SK-N-SH (cell line): Measurements from ENCODE around the gene GSDMA. TPM values are rescaled to one million over a fixed set of nuclear protein-coding genes. Genes with fewer than 3 reads are reported as not detected.

Source experiments
- CTCF ChIA-PET: fragments of 300-600, 350-600 bp; formaldehyde crosslinking; extraction: SDS; loops from one replicate; lab custom pipeline; 2021; lab: Yijun Ruan, JAX
- POLR2A ChIA-PET: fragments of 350-600 bp; sonication (Branson Sonifier 250); formaldehyde crosslinking; extraction: SDS; loops from one replicate; lab custom pipeline; 2020; ENCODE audit warnings: antibody characterized with exemption, inconsistent platforms; lab: Yijun Ruan, JAX
- DNase-seq: peaks from one replicate; pipeline ENCODE4 v3.0.0; 2012
- H2AFZ ChIP-seq: fragments of 200-600 bp; sonication (generic); 2 replicates; pipeline ENCODE4 v1.8.1; 2016; ENCODE audit warnings: antibody characterized with exemption, mild to moderate bottlenecking, low read depth
- H3F3A ChIP-seq: fragments of 200-600 bp; sonication (generic); replicated peaks from 2 replicates; pipeline ENCODE3; 2016; ENCODE audit warnings: antibody characterized with exemption, mild to moderate bottlenecking; ENCODE audit not compliant: insufficient read depth
- H3K27ac ChIP-seq, 2 experiments: fragments of 200-500 bp in 1 of 2; fragments of 200-600 bp in 1 of 2; sonication (Bioruptor generic) in 1 of 2; sonication (generic), shearing (Covaris generic) in 1 of 2; 2 replicates each; pipeline versions ENCODE4 v1.5.1 to v1.6.1; 2014 to 2016; ENCODE audit warnings: low read depth in 2 of 2, inconsistent platforms in 1 of 2, low read length in 1 of 2, mild to moderate bottlenecking in 1 of 2, mixed read lengths in 1 of 2
- H3K27me3 ChIP-seq: fragments of 200-600 bp; sonication (generic), shearing (Covaris generic); 2 replicates; pipeline ENCODE4 v1.6.1; 2016; ENCODE audit warnings: mixed run types; ENCODE audit not compliant: insufficient read depth
- H3K36me3 ChIP-seq, 2 experiments: fragments of 200-500 bp in 1 of 2; fragments of 200-600 bp in 1 of 2; sonication (Bioruptor generic) in 1 of 2; sonication (generic) in 1 of 2; replicated peaks in 1 of 2; 2 replicates each; pipeline versions ENCODE3 to v1.5.1; 2014 to 2016; ENCODE audit warnings: low read length in 1 of 2, mild to moderate bottlenecking in 1 of 2; ENCODE audit not compliant: insufficient read depth in 2 of 2, control insufficient read depth in 1 of 2
- H3K4me1 ChIP-seq, 2 experiments: fragments of 200-500 bp in 1 of 2; fragments of 200-600 bp in 1 of 2; sonication (Bioruptor generic) in 1 of 2; sonication (generic), shearing (Covaris generic) in 1 of 2; 2 replicates each; pipeline versions ENCODE4 v1.5.1 to v1.6.1; 2014 to 2016; ENCODE audit warnings: low read depth in 1 of 2, low read length in 1 of 2, mixed run types in 1 of 2; ENCODE audit not compliant: insufficient read depth in 2 of 2, control insufficient read depth in 1 of 2
- H3K4me2 ChIP-seq: fragments of 200-600 bp; sonication (generic), shearing (Covaris generic); 2 replicates; pipeline ENCODE4 v1.6.1; 2017; ENCODE audit warnings: mixed run types
- H3K4me3 ChIP-seq, 2 experiments: fragments of 200-500 bp in 1 of 2; fragments of 200-600 bp in 1 of 2; sonication (Bioruptor generic) in 1 of 2; sonication (generic), shearing (Covaris generic) in 1 of 2; 2 replicates each; pipeline versions ENCODE4 v1.5.1 to v1.8.1; 2014 to 2016; ENCODE audit warnings: low read depth in 2 of 2, inconsistent platforms in 1 of 2, low read length in 1 of 2, mild to moderate bottlenecking in 1 of 2, mixed read lengths in 1 of 2, moderate library complexity in 1 of 2
- H3K79me2 ChIP-seq: fragments of 200-600 bp; sonication (generic); 2 replicates; pipeline ENCODE4 v1.8.1; 2017; ENCODE audit warnings: mild to moderate bottlenecking; ENCODE audit not compliant: insufficient read depth
- H3K9ac ChIP-seq: fragments of 200-600 bp; sonication (generic); 2 replicates; pipeline ENCODE4 v1.6.1; 2017; ENCODE audit warnings: mixed run types
- H3K9me2 ChIP-seq: fragments of 200-600 bp; sonication (generic); 2 replicates; pipeline ENCODE4 v1.6.1; 2017; ENCODE audit warnings: mixed run types
- H3K9me3 ChIP-seq: fragments of 200-600 bp; sonication (generic); 2 replicates; pipeline ENCODE4 v1.6.1; 2017; ENCODE audit warnings: mixed run types, mild to moderate bottlenecking, moderate library complexity
- H4K20me1 ChIP-seq: fragments of 200-600 bp; sonication (generic); 2 replicates; pipeline ENCODE4 v1.6.1; 2017; ENCODE audit warnings: mild to moderate bottlenecking, mixed run types; ENCODE audit not compliant: insufficient read depth
- CHD2 ChIP-seq: fragments of 150-350 bp; IDR thresholded peaks from 2 replicates; pipeline ENCODE4 v1.6.1; 2018; ENCODE audit warnings: low read length; ENCODE audit not compliant: partially characterized antibody
- CTCF ChIP-seq: fragments of 200-600 bp; sonication (generic); IDR thresholded peaks from 2 replicates; pipeline ENCODE4 v1.6.1; 2017; ENCODE audit warnings: antibody characterized with exemption, mild to moderate bottlenecking, moderate library complexity
- FOXJ3 ChIP-seq: sonication (generic); formaldehyde crosslinking; IDR thresholded peaks from 2 replicates; pipeline ENCODE4 v1.5.1; 2020; ENCODE audit warnings: mild to moderate bottlenecking, missing genetic modification reagents
- FOXM1 ChIP-seq: IDR thresholded peaks from 2 replicates; pipeline ENCODE4 v1.4.0; 2012; ENCODE audit warnings: low read depth, mild to moderate bottlenecking
- GABPA ChIP-seq: IDR thresholded peaks from 2 replicates; pipeline ENCODE4 v1.4.0; 2012; ENCODE audit warnings: low read depth, mild to moderate bottlenecking
- GATA2 ChIP-seq: sonication (generic); formaldehyde crosslinking; IDR thresholded peaks from 2 replicates; pipeline ENCODE4 v1.5.0; 2020; ENCODE audit warnings: mild to moderate bottlenecking, missing genetic modification reagents
- IRF3 ChIP-seq: fragments of 150-350 bp; IDR thresholded peaks from 2 replicates; pipeline ENCODE4 v1.6.1; 2016; ENCODE audit warnings: mild to moderate bottlenecking, low read depth, low read length
- MAX ChIP-seq: IDR thresholded peaks from 2 replicates; pipeline ENCODE4 v1.4.0; 2012; ENCODE audit warnings: low read depth
- MEF2A ChIP-seq: IDR thresholded peaks from 2 replicates; pipeline ENCODE4 v1.4.0; 2012; ENCODE audit warnings: low read depth, borderline replicate concordance
- MXI1 ChIP-seq: IDR thresholded peaks from 2 replicates; pipeline ENCODE4 v1.6.1; 2012; ENCODE audit warnings: mild to moderate bottlenecking, low read depth, low read length, improper control_type of control experiment
- NFIC ChIP-seq: IDR thresholded peaks from 2 replicates; pipeline ENCODE4 v1.4.0; 2012; ENCODE audit warnings: borderline replicate concordance
- NRF1 ChIP-seq: IDR thresholded peaks from 2 replicates; pipeline ENCODE4 v1.6.1; 2012; ENCODE audit warnings: low read depth, mild to moderate bottlenecking, low read length
- RAD21 ChIP-seq: IDR thresholded peaks from 2 replicates; pipeline ENCODE4 v1.6.1; 2012; ENCODE audit warnings: mild to moderate bottlenecking, low read length
- RXRA ChIP-seq: IDR thresholded peaks from 2 replicates; pipeline ENCODE4 v1.4.0; 2012; ENCODE audit warnings: low read depth, mild to moderate bottlenecking, borderline replicate concordance
- SIN3A ChIP-seq: IDR thresholded peaks from 2 replicates; pipeline ENCODE4 v1.6.1; 2012; ENCODE audit warnings: low read depth, mild to moderate bottlenecking, low read length, moderate library complexity, borderline replicate concordance
- TAF1 ChIP-seq: IDR thresholded peaks from 2 replicates; pipeline ENCODE4 v1.6.1; 2012; ENCODE audit warnings: low read depth, mild to moderate bottlenecking, low read length, moderate library complexity, borderline replicate concordance
- TEAD4 ChIP-seq: IDR thresholded peaks from 2 replicates; pipeline ENCODE4 v1.4.0; 2012; ENCODE audit warnings: mild to moderate bottlenecking, borderline replicate concordance; ENCODE audit not compliant: insufficient read depth
- USF1 ChIP-seq: IDR thresholded peaks from 2 replicates; pipeline ENCODE4 v1.4.0; 2012; ENCODE audit warnings: low read depth, borderline replicate concordance
- YY1 ChIP-seq: IDR thresholded peaks from 2 replicates; pipeline ENCODE4 v1.4.0; 2012; ENCODE audit warnings: low read depth, mild to moderate bottlenecking
- WGBS: methylation state at CpG from one replicate; pipeline ENCODE4 v1.1.6; 2017; ENCODE audit warnings: low lambda C conversion rate; 5-methylcytosine and 5-hydroxymethylcytosine counted together
- polyA plus RNA-seq, 3 experiments: library from polyadenylated mRNA; depleted of rRNA; stranded (reverse); fragments of >200 nt; gene quantifications; 2 replicates each; pipeline ENCODE4 v1.2.3, GENCODE V29; 2012

The GSDMA gene
- polyA plus RNA-seq, 1 of the 3 experiments (the other 2 are of a cell fraction) = not detected

GRCh38 chr17:39950871-39951348, 11.9 kb upstream of the GSDMA start:
- H3K4me3 ChIP-seq = no peak overlapping the region
- TF ChIP-seq YY1 (no peak), MXI1 (no peak), TEAD4 (no peak), CTCF (no peak), FOXM1 (no peak), NFIC (no peak), NRF1 (no peak), MEF2A (no peak), RAD21 (no peak), MAX (no peak), SIN3A (no peak), USF1 (no peak), GATA2 (CRISPR knock-in tag) (no peak)
- no peaks in the 10 kb centered on the region for H3K9me2 ChIP-seq
- H2AFZ ChIP-seq = no peak overlapping the region
- H3K27ac ChIP-seq = no peak overlapping the region
- ChIA-PET CTCF (interaction anchor here (1.1 to 3.5 kb wide), 3 partner anchors 11 to 54 kb away, joined by 3 to 13 read pairs (median 7); partner anchors contain the start of gene PSMD3), POLR2A (no interaction called here)
- no peak overlapping the region for H3K9ac ChIP-seq
- H4K20me1 ChIP-seq = no peaks in the 10 kb centered on the region
- H3K4me2 ChIP-seq = no peak overlapping the region
- H3F3A ChIP-seq = no peaks in the 10 kb centered on the region
- no peak for DNase-seq
- H3K27me3 ChIP-seq = no peaks in the 10 kb centered on the region
- H3K9me3 ChIP-seq = no peaks in the 10 kb centered on the region
- WGBS = 61% methylated on average over 5 of the region's 5 CpGs
- no peaks in the 10 kb centered on the region for H3K79me2 ChIP-seq
- H3K36me3 ChIP-seq = no peaks in the 10 kb centered on the region
- peaks cover 0 to 11% of the 10 kb centered on the region in 2 experiments; a peak in 1 of 4 replicates for H3K4me1 ChIP-seq

- peak overlapping the region in 1 of 2 experiments; percentile 17; a peak in 1 of 4 replicates for H3K27ac ChIP-seq
- DNase-seq = no peak
- peaks cover 0 to 11% of the 10 kb centered on the region in 2 experiments; a peak in 1 of 4 replicates for H3K4me1 ChIP-seq
- no peaks in the 10 kb centered on the region for H3K27me3 ChIP-seq
- no peaks in the 10 kb centered on the region for H3K9me3 ChIP-seq
- no peaks in the 10 kb centered on the region for H3K79me2 ChIP-seq
- no peaks in the 10 kb centered on the region for H4K20me1 ChIP-seq
- H3K36me3 ChIP-seq = no peaks in the 10 kb centered on the region
- WGBS = 75% methylated on average over 19 of the region's 22 CpGs
- H2AFZ ChIP-seq = peak overlapping the region; percentile 84; the same call in 1 of the 2 replicates
- peak overlapping the region; percentile 34; the same call in 1 of the 2 replicates for H3K9ac ChIP-seq
- H3K4me3 ChIP-seq = peak overlapping the region; percentile 37 to 50
- peak overlapping the region; percentile 66 for H3K4me2 ChIP-seq
- ChIA-PET CTCF (interaction anchor here (1.2 to 3.5 kb wide), 4 partner anchors 12 to 123 kb away, joined by 3 to 13 read pairs (median 10); partner anchors contain the start of gene PSMD3), POLR2A (no interaction called here)
- H3K9me2 ChIP-seq = no peaks in the 10 kb centered on the region
- H3F3A ChIP-seq = no peaks in the 10 kb centered on the region
- TF ChIP-seq IRF3 (no peak), CHD2 (no peak), FOXJ3 (CRISPR knock-in tag) (no peak), TAF1 (no peak), RXRA (no peak), GABPA (no peak), YY1 (no peak)
Observed at GRCh38 chr17:39951924-39952679, 10.7 kb upstream of the GSDMA start.
